IPS-18c (cell line): ENCODE measurements around the gene LY6G6D.

Experiments
- H3K4me3 ChIP-seq: 2 replicates; pipeline ENCODE4 v1.7.0; 2013; ENCODE audit warnings: low read depth, mild to moderate bottlenecking, low read length, moderate library complexity; ENCODE audit not compliant: insufficient read depth
- H3K9me3 ChIP-seq: one replicate; pipeline ENCODE4 v1.6.1; 2013; ENCODE audit warnings: mild to moderate bottlenecking, low read length, moderate library complexity; ENCODE audit not compliant: control insufficient read depth, insufficient read depth

The LY6G6D gene

GRCh38 chr6:31739639-31740396, 24.7 kb downstream of the LY6G6D start, which contains the start of gene MSH5:
MSH5 (plus strand) TSS chr6:31740005; CDS start chr6:31740467, 462 bp downstream.
- Histone ChIP-seq H3K9me3 (no peaks in the 10 kb centered on the region), H3K4me3 (peak within 1 kb of the TSS; percentile 49)

- H3K4me3 ChIP-seq, result peak overlapping the region; percentile 46
- no peaks in the 10 kb centered on the region for H3K9me3 ChIP-seq
Measured at GRCh38 chr6:31740397-31741223, 25.5 kb downstream of the LY6G6D start.

GRCh38 chr6:31741815-31742214, 26.7 kb downstream of the LY6G6D start:
- Histone ChIP-seq H3K9me3 (no peaks in the 10 kb centered on the region), H3K4me3 (no peak overlapping the region)

GRCh38 chr6:31742894-31743293, 27.7 kb downstream of the LY6G6D start:
- Histone ChIP-seq H3K4me3 (no peak overlapping the region), H3K9me3 (no peaks in the 10 kb centered on the region)

- H3K4me3 ChIP-seq, result no peak overlapping the region
- no peaks in the 10 kb centered on the region for H3K9me3 ChIP-seq
Measured at GRCh38 chr6:31744422-31744821, 29.3 kb downstream of the LY6G6D start.

- no peak overlapping the region for H3K4me3 ChIP-seq
Measured at GRCh38 chr6:31749301-31750036, 34.3 kb downstream of the LY6G6D start.

GRCh38 chr6:31750411-31751022, 35.4 kb downstream of the LY6G6D start:
- Histone ChIP-seq H3K4me3 (no peak overlapping the region), H3K9me3 (no peaks in the 10 kb centered on the region)

More at GRCh38 chr6:31749301-31750036, 34.3 kb downstream of the LY6G6D start:
- H3K9me3 ChIP-seq, result no peaks in the 10 kb centered on the region

GRCh38 chr6:31752739-31753319, 37.7 kb downstream of the LY6G6D start:
- H3K9me3 ChIP-seq, result no peaks in the 10 kb centered on the region

GRCh38 chr6:31758281-31758680, 43.1 kb downstream of the LY6G6D start:
- Histone ChIP-seq H3K4me3 (no peak overlapping the region), H3K9me3 (no peaks in the 10 kb centered on the region)

More at GRCh38 chr6:31752739-31753319, 37.7 kb downstream of the LY6G6D start:
- no peak overlapping the region for H3K4me3 ChIP-seq

- no peak overlapping the region for H3K4me3 ChIP-seq
- H3K9me3 ChIP-seq, result no peaks in the 10 kb centered on the region
Measured at GRCh38 chr6:31760790-31761189, 45.6 kb downstream of the LY6G6D start.

GRCh38 chr6:31761343-31761742, 46.2 kb downstream of the LY6G6D start:
- H3K9me3 ChIP-seq, result no peaks in the 10 kb centered on the region
- no peak overlapping the region for H3K4me3 ChIP-seq

- no peak within 1 kb of the TSS for H3K4me3 ChIP-seq
- H3K9me3 ChIP-seq, result no peaks in the 10 kb centered on the region
Measured at GRCh38 chr6:31762356-31762755, 47.2 kb downstream of the LY6G6D start, which contains the start of gene SAPCD1. SAPCD1 (plus strand) TSS chr6:31762656; CDS start chr6:31763055, 399 bp downstream.

- Histone ChIP-seq H3K4me3 (no peak overlapping the region), H3K9me3 (no peaks in the 10 kb centered on the region)
Measured at GRCh38 chr6:31762878-31763618, 47.9 kb downstream of the LY6G6D start.

GRCh38 chr6:31763619-31763940, 48.4 kb downstream of the LY6G6D start:
- Histone ChIP-seq H3K4me3 (no peak overlapping the region), H3K9me3 (no peaks in the 10 kb centered on the region)

- no peaks in the 10 kb centered on the region for H3K9me3 ChIP-seq
- H3K4me3 ChIP-seq, result no peak overlapping the region
Measured at GRCh38 chr6:31764198-31764597, 49.0 kb downstream of the LY6G6D start.

GRCh38 chr6:31765559-31765909, 50.4 kb downstream of the LY6G6D start:
- no peak overlapping the region for H3K4me3 ChIP-seq
- H3K9me3 ChIP-seq, result no peaks in the 10 kb centered on the region
